Esophagus squamous epithelium (tissue), 5 donors: ENCODE measurements around the gene SLC41A1. TPM values are rescaled to one million over a fixed set of nuclear protein-coding genes. Genes with fewer than 3 reads are reported as not detected.

Source experiments
- DNase-seq: peaks from one replicate; lab custom pipeline; 2025; lab: John Stamatoyannopoulos, UW
- H3K27ac ChIP-seq, 4 donors: fragments of 200-600 bp; sonication (generic); one replicate each; pipeline ENCODE4 v1.5.1; 2016 to 2019; ENCODE audit warnings: mild to moderate bottlenecking in 1 of 4
- H3K27me3 ChIP-seq, 4 donors: fragments of 200-600 bp; sonication (generic); 1 replicate in 3 of 4; 2 replicates in 1 of 4; pipeline versions ENCODE4 v1.5.1 to v1.6.0; 2017 to 2021; ENCODE audit warnings: antibody characterized with exemption in 1 of 4
- H3K36me3 ChIP-seq, 3 donors: fragments of 200-600 bp; sonication (generic); one replicate each; pipeline ENCODE4 v1.5.1; 2016 to 2019
- H3K4me1 ChIP-seq, 3 donors: fragments of 200-600 bp; sonication (generic); one replicate each; pipeline ENCODE4 v1.5.1; 2017 to 2019
- H3K4me3 ChIP-seq, 4 donors: fragments of 200-600 bp; sonication (generic); 1 replicate in 3 of 4; 2 replicates in 1 of 4; pipeline ENCODE4 v1.5.1; 2016 to 2019; ENCODE audit warnings: mild to moderate bottlenecking in 2 of 4, moderate library complexity in 1 of 4
- H3K9me3 ChIP-seq, 3 donors: fragments of 200-600 bp; sonication (generic); one replicate each; pipeline ENCODE4 v1.5.1; 2016 to 2019
- POLR2A ChIP-seq, 4 donors: fragments of 450-650 bp; IDR thresholded peaks; one replicate each; pipeline ENCODE4 v1.6.1; 2017; ENCODE audit warnings: antibody characterized with exemption in 4 of 4, mild to moderate bottlenecking in 4 of 4, moderate library complexity in 3 of 4
- WGBS, 2 donors: methylation state at CpG; one replicate each; pipeline ENCODE4 v1.1.5; 2018; 5-methylcytosine and 5-hydroxymethylcytosine counted together
- intact Hi-C: fragments of 100-400 bp; cut with DNase I; formaldehyde crosslinking; loops from one replicate; pipeline ENCODE4 v1.15.0; 2022
- total RNA-seq, 4 donors: library from RNA; depleted of rRNA; stranded (reverse); fragments of >200 nt; gene quantifications; one replicate each; pipeline ENCODE4 v1.1.0, GENCODE V29; 2016
- TF ChIP-seq, protein P1 (sequence below), 6 experiments: fragments of 450-650 bp in 4 of 6; fragments of 200-600 bp in 2 of 6; sonication (generic) in 2 of 6; IDR thresholded peaks; one replicate each; pipeline ENCODE4 v1.5.1; 2016 to 2019; ENCODE audit warnings: antibody characterized with exemption in 6 of 6, mild to moderate bottlenecking in 4 of 6, moderate library complexity in 4 of 6
- donor health status: DM: yes; HTN: yes; CAD: no.

Gene SLC41A1
- total RNA-seq, 4 donors from 2014 or later: 5.2 to 14.1 (median 8.3) TPM

GRCh38 chr1:205749234-205750137 is 63.5 kb downstream of the SLC41A1 start:
- Histone ChIP-seq H3K27me3 (no peaks in the 10 kb centered on the region), H3K36me3 (no peaks in the 10 kb centered on the region), H3K4me1 (peaks cover 14 to 45% (median 21%) of the 10 kb centered on the region in 3 donors), H3K9me3 (no peaks in the 10 kb centered on the region), H3K4me3 (peak overlapping the region; percentile 74 to 94 (median 88)), H3K27ac (peak overlapping the region; percentile 98 to 100 (median 99))
- WGBS, 2 donors: 0% methylated on average over 5 to 10 of the region's 81 CpGs
- TF ChIP-seq POLR2A (IDR thresholded peaks at IDR 0.05): peak in 3 of 4 donors; percentile 81 to 93 (median 84)
- TF ChIP-seq, protein P1, sequence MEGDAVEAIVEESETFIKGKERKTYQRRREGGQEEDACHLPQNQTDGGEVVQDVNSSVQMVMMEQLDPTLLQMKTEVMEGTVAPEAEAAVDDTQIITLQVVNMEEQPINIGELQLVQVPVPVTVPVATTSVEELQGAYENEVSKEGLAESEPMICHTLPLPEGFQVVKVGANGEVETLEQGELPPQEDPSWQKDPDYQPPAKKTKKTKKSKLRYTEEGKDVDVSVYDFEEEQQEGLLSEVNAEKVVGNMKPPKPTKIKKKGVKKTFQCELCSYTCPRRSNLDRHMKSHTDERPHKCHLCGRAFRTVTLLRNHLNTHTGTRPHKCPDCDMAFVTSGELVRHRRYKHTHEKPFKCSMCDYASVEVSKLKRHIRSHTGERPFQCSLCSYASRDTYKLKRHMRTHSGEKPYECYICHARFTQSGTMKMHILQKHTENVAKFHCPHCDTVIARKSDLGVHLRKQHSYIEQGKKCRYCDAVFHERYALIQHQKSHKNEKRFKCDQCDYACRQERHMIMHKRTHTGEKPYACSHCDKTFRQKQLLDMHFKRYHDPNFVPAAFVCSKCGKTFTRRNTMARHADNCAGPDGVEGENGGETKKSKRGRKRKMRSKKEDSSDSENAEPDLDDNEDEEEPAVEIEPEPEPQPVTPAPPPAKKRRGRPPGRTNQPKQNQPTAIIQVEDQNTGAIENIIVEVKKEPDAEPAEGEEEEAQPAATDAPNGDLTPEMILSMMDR (IDR thresholded peaks at IDR 0.05): peak in 1 of 6 experiments; percentile 14
- intact Hi-C loops: no loop called here
- peak; percentile 59 for DNase-seq

DNA sequence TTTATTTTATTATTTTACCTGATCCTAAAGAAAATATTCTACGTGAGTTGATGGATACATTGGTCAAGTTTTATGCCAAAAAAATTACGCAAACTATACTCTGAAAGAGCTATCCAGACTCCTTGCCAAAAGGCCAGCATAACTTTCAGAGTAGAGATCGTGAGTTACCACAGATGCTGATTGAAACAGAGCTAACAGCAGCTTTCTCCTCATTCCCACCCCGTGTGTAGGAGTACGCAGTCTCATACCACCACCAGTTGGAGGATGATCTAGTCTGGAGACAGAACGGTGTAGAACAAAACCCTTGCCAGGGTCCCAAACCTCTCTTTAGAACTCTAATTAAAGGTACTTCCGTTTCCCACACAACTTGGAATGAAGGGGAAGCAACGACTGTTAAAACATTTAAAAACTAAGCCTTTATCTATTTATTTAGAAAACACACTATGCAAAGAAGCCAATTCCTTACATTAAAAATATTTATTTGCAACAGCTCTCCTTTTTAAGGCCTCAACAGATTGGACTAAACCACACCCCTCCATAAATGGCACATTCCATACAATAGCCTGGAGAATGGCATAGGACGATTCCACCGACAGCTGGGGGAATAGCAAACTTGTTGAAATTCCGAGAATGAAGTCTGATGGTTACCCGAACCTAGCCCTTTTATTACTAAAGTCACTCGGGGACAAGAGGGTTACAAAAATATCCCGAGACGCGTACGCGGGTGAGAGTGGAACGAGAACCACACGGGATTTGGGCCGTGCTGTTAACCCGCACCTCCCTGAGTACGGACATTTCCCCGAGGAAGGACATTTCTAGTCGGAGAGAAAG is 64.4 kb downstream of the SLC41A1 start:
- Histone ChIP-seq H3K4me1 (peaks cover 14 to 53% (median 24%) of the 10 kb centered on the region in 3 donors), H3K27me3 (no peaks in the 10 kb centered on the region), H3K4me3 (peak overlapping the region; percentile 74 to 94 (median 88)), H3K27ac (peak overlapping the region; percentile 98 to 100 (median 99)), H3K36me3 (no peaks in the 10 kb centered on the region), H3K9me3 (no peaks in the 10 kb centered on the region)
- no peak for DNase-seq
- TF ChIP-seq, protein P1 (IDR thresholded peaks at IDR 0.05): no peak
- TF ChIP-seq POLR2A (IDR thresholded peaks at IDR 0.05): no peak
- 0 to 1% methylated on average over 25 of the region's 25 CpGs for WGBS, 2 donors
- intact Hi-C loops: no loop called here

DNA sequence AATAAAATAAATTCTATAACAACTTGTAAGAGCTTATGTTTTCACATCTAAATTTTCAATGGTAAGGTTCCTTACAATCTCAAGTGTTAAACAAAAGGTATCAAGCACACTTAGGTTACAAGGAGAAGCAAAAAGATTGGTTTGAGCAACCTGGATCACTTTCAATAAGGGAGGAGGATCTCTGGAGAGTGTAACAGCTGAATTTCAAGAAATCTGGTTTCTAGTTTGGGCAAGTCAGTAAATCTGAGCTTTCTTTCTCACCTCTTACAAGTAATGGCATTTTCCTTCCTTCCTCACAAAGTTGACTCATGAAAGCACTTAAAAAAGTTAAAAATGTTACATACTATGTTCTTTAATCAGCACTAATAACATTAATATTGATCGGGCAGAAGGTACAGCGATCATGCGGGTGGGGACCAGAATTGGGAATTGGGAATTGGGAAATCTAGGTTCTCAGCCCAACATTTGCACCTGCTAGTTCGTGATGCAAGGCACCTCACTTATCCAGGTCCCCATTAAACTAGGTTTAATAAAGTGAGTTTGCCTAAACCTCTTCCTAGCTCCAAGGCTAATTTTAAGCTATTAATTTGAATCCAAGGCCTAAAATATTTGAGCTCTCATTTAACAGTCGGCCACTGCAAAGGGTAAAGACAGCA is 66.1 kb downstream of the SLC41A1 start:
- H3K9me3 ChIP-seq: no peaks in the 10 kb centered on the region
- intact Hi-C loops: no loop called here
- no peaks in the 10 kb centered on the region for H3K27me3 ChIP-seq
- H3K27ac ChIP-seq: peak overlapping the region in 3 of 4 donors; percentile 16 to 100 (median 47)
- 40 to 53% methylated on average over 5 of the region's 5 CpGs for WGBS, 2 donors
- no peaks in the 10 kb centered on the region for H3K36me3 ChIP-seq
- H3K4me3 ChIP-seq: peak overlapping the region in 1 of 4 donors; percentile 4
- TF ChIP-seq POLR2A (IDR thresholded peaks at IDR 0.05): no peak
- TF ChIP-seq, protein P1 (IDR thresholded peaks at IDR 0.05): no peak
- no peak for DNase-seq
- peaks cover 14 to 70% (median 24%) of the 10 kb centered on the region in 3 donors for H3K4me1 ChIP-seq

- Histone ChIP-seq H3K4me1 (peaks cover 11 to 72% (median 24%) of the 10 kb centered on the region in 3 donors), H3K36me3 (peaks cover 0 to 13% (median 0%) of the 10 kb centered on the region in 3 donors), H3K9me3 (no peaks in the 10 kb centered on the region), H3K4me3 (no peak overlapping the region), H3K27ac (no peak overlapping the region), H3K27me3 (no peaks in the 10 kb centered on the region)
- TF ChIP-seq POLR2A (IDR thresholded peaks at IDR 0.05): no peak
- TF ChIP-seq, protein P1 (IDR thresholded peaks at IDR 0.05): no peak
- intact Hi-C loops: no loop called here
- WGBS, 2 donors: 90 to 100% methylated on average over 2 to 5 of the region's 8 CpGs
- no peak for DNase-seq
Observed at GRCh38 chr1:205744403-205744802, 68.6 kb downstream of the SLC41A1 start.
